ENCODE results near the gene MAPK8IP1.
"Not testable (repeated sequence)": the region's sequence is repeated elsewhere in the genome, so short reads cannot be mapped to it uniquely, and the experiment has no call there.

MAPK8IP1 gene

GRCh38 chr11:45901626-45902025, 16.2 kb downstream of the MAPK8IP1 start:
- no peak for DNase-seq (ENCODE audit: low read depth, low spot score)
- ChIA-PET POLR2A (interaction anchor here (0.9 kb wide), 1 partner anchor 55 kb away, joined by 3 read pairs; the partner anchor contains the start of gene CRY2), CTCF (interaction anchor here (1.0 to 1.4 kb wide), 2 partner anchors 14 to 59 kb away, joined by 4 read pairs; no protein-coding TSS in a partner anchor)
- no peak overlapping the region for H3K4me3 ChIP-seq (ENCODE audit: low read depth, low read length)
- no peak for TF ChIP-seq CTCF (IDR thresholded peaks at IDR 0.05; ENCODE audit: insufficient read depth, low read length, missing control alignments)

- ChIA-PET POLR2A (interaction anchor here (0.7 kb wide), 1 partner anchor 15 kb away, joined by 5 read pairs; the partner anchor contains the start of gene PEX16), CTCF (no interaction called here)
- no peak for DNase-seq (ENCODE audit: low read depth, low spot score)
- H3K4me3 ChIP-seq (ENCODE audit: low read depth, low read length): no peak overlapping the region
- TF ChIP-seq CTCF (IDR thresholded peaks at IDR 0.05; ENCODE audit: insufficient read depth, low read length, missing control alignments): no peak
Measured at GRCh38 chr11:45902452-45903380, 17.3 kb downstream of the MAPK8IP1 start.

DNA sequence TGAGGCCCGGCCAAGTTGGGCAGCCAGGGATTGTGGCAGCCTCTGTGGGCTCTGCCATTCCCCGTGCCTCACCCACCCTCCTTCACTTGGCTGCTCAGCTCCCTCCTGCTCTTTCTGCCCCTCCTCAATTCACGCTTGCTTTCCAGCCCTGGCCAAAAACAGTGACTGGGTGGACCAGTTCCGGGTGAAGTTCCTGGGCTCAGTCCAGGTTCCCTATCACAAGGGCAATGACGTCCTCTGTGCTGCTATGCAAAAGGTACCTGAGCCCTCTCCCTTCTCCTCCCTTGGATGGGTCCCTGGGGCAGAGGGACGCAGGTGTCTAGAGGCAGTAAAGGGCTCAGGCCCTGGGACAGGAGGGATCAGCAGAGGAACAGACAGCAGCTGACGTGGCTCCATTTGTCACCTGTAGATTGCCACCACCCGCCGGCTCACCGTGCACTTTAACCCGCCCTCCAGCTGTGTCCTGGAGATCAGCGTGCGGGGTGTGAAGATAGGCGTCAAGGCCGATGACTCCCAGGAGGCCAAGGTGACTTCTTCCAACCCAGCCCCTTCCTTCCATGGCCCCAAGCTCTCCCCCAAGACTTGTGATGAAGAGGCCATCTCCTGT, 19.0 kb downstream of the MAPK8IP1 start:
- no peak for TF ChIP-seq CTCF (IDR thresholded peaks at IDR 0.05; ENCODE audit: insufficient read depth, low read length, missing control alignments)
- POLR2A ChIA-PET: no interaction called here
- CTCF ChIA-PET: interaction anchor here (1.0 kb wide), 1 partner anchor 41 kb away, joined by 3 read pairs; no protein-coding TSS in a partner anchor
- no peak overlapping the region for H3K4me3 ChIP-seq (ENCODE audit: low read depth, low read length)
- no peak for DNase-seq (ENCODE audit: low read depth, low spot score)

- no peak for TF ChIP-seq CTCF (IDR thresholded peaks at IDR 0.05; ENCODE audit: insufficient read depth, low read length, missing control alignments)
- CTCF ChIA-PET: no interaction called here
- H3K4me3 ChIP-seq (ENCODE audit: low read depth, low read length): no peak overlapping the region
- no peak for DNase-seq (ENCODE audit: low read depth, low spot score)
- POLR2A ChIA-PET: no interaction called here
Measured at GRCh38 chr11:45905095-45905494, 19.6 kb downstream of the MAPK8IP1 start.

DNA sequence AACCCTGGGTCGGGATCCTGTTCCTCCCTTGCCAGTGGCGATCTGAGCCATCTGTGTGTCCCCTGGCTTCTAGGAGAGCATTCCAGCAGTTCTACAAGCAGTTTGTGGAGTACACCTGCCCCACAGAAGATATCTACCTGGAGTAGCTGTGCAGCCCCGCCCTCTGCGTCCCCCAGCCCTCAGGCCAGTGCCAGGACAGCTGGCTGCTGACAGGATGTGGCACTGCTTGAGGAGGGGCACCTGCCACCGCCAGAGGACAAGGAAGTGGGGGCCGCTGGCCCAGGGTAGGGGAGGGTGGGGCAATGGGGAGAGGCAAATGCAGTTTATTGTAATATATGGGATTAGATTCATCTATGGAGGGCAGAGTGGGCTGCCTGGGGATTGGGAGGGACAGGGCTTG, 20.1 kb downstream of the MAPK8IP1 start:
- H3K4me3 ChIP-seq (ENCODE audit: low read depth, low read length); POLR2A ChIA-PET; CTCF ChIA-PET; DNase-seq (ENCODE audit: low read depth, low spot score): not testable (repeated sequence)

GRCh38 chr11:45906096-45906682, 20.7 kb downstream of the MAPK8IP1 start:
- H3K4me3 ChIP-seq (ENCODE audit: low read depth, low read length): no peak overlapping the region
- TF ChIP-seq CTCF (IDR thresholded peaks at IDR 0.05; ENCODE audit: insufficient read depth, low read length, missing control alignments): no peak
- CTCF ChIA-PET: no interaction called here
- DNase-seq (ENCODE audit: low read depth, low spot score): no peak
- POLR2A ChIA-PET: no interaction called here

Measured in AG04449 (cell line).